Measurements from ENCODE around the gene OR51V1.

GRCh38 chr11:5174934-5175333, 25.5 kb downstream of the OR51V1 start:
- no peak for TF ChIP-seq CTCF (IDR thresholded peaks at IDR 0.05; ENCODE audit: low read depth, low read length, missing input control)
- TF ChIP-seq, protein P1, sequence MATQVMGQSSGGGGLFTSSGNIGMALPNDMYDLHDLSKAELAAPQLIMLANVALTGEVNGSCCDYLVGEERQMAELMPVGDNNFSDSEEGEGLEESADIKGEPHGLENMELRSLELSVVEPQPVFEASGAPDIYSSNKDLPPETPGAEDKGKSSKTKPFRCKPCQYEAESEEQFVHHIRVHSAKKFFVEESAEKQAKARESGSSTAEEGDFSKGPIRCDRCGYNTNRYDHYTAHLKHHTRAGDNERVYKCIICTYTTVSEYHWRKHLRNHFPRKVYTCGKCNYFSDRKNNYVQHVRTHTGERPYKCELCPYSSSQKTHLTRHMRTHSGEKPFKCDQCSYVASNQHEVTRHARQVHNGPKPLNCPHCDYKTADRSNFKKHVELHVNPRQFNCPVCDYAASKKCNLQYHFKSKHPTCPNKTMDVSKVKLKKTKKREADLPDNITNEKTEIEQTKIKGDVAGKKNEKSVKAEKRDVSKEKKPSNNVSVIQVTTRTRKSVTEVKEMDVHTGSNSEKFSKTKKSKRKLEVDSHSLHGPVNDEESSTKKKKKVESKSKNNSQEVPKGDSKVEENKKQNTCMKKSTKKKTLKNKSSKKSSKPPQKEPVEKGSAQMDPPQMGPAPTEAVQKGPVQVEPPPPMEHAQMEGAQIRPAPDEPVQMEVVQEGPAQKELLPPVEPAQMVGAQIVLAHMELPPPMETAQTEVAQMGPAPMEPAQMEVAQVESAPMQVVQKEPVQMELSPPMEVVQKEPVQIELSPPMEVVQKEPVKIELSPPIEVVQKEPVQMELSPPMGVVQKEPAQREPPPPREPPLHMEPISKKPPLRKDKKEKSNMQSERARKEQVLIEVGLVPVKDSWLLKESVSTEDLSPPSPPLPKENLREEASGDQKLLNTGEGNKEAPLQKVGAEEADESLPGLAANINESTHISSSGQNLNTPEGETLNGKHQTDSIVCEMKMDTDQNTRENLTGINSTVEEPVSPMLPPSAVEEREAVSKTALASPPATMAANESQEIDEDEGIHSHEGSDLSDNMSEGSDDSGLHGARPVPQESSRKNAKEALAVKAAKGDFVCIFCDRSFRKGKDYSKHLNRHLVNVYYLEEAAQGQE (IDR thresholded peaks at IDR 0.05) = no peak

Data from liver (tissue), 2 donors.